Measurements from ENCODE around the gene TBX10. TPM values are rescaled to one million over a fixed set of nuclear protein-coding genes. Genes with fewer than 3 reads are reported as not detected.
A peak's percentile ranks its signal among the peaks of the same experiment; 100 is the strongest.
"Not testable (repeated sequence)": the region's sequence is repeated elsewhere in the genome, so short reads cannot be mapped to it uniquely, and the experiment has no call there.

Gene TBX10
- 10 to 100 TPM in 3 of 4 donors, 1 to 10 TPM in 1; 4.3 to 69.4 (median 27.9) TPM for polyA plus RNA-seq
- long read RNA-seq, donor 1 = 0 reads
- long read RNA-seq, donor 2 = 0 reads
- long read RNA-seq, donor 3 = 0 reads
- long read RNA-seq, donor 4 = 0 reads
- long read RNA-seq, donor 5 = 0 reads
- long read RNA-seq, donor 6 = 0 reads
- long read RNA-seq, donor 7 = 0 reads
- long read RNA-seq, donor 8 = 0 reads
- long read RNA-seq, donor 9 = 0 reads
- long read RNA-seq, donor 10 = 0 reads

- DNase-seq (no peak), FAIRE-seq (no peak)
- Histone ChIP-seq H3K27ac (ENCODE audit: low read depth in 1 of 3, low read length in 2 of 3) (no peak within 1 kb of the TSS), H3K27me3 (ENCODE audit: control insufficient read depth in 3 of 3, insufficient read depth in 3 of 3, low read length in 3 of 3) (no peaks in the 10 kb centered on the region), H3K4me1 (ENCODE audit: control insufficient read depth in 3 of 3, insufficient read depth in 2 of 3, low read depth in 1 of 3, low read length in 2 of 3) (peaks cover 0 to 11% (median 4%) of the 10 kb centered on the region in 3 donors), H3K4me3 (ENCODE audit: low read depth in 1 of 3, low read length in 3 of 3) (no peak within 1 kb of the TSS), H3K9me3 (ENCODE audit: control insufficient read depth in 2 of 2, insufficient read depth in 1 of 2, low read depth in 1 of 2, low read length in 1 of 2) (peaks cover 0 to 7% of the 10 kb centered on the region in 2 donors), H3K36me3 (ENCODE audit: control insufficient read depth in 3 of 3, insufficient read depth in 2 of 3, low read depth in 1 of 3, low read length in 3 of 3) (peaks cover 0 to 23% (median 0%) of the 10 kb centered on the region in 3 donors)
- 81 to 85% (median 84%) methylated on average over 18 of the region's 18 CpGs for WGBS, 3 donors
Observed at GRCh38 chr11:67639438-67639859, at the start of gene TBX10. TSS of gene TBX10 (minus strand) at chr11:67639763. CDS start at chr11:67639472, 291 bp downstream.

GRCh38 chr11:67689178-67689577, 49.6 kb upstream of the TBX10 start:
- Histone ChIP-seq H3K27ac (ENCODE audit: low read depth in 1 of 3, low read length in 2 of 3) (no peak overlapping the region), H3K9me3 (ENCODE audit: control insufficient read depth in 2 of 2, insufficient read depth in 1 of 2, low read depth in 1 of 2, low read length in 1 of 2) (peaks cover 0 to 5% of the 10 kb centered on the region in 2 donors), H3K27me3 (ENCODE audit: control insufficient read depth in 3 of 3, insufficient read depth in 3 of 3, low read length in 3 of 3) (peaks cover 0 to 2% (median 0%) of the 10 kb centered on the region in 3 donors), H3K4me3 (ENCODE audit: low read depth in 1 of 3, low read length in 3 of 3) (no peak overlapping the region), H3K36me3 (ENCODE audit: control insufficient read depth in 3 of 3, insufficient read depth in 2 of 3, low read depth in 1 of 3, low read length in 3 of 3) (no peaks in the 10 kb centered on the region), H3K4me1 (ENCODE audit: control insufficient read depth in 3 of 3, insufficient read depth in 2 of 3, low read depth in 1 of 3, low read length in 2 of 3) (no peaks in the 10 kb centered on the region)
- WGBS, 3 donors = 71 to 83% (median 78%) methylated on average over 4 of the region's 4 CpGs
- no peak for FAIRE-seq
- DNase-seq = no peak

GRCh38 chr11:67687986-67688385, 48.4 kb upstream of the TBX10 start:
- Histone ChIP-seq H3K27me3 (ENCODE audit: control insufficient read depth in 3 of 3, insufficient read depth in 3 of 3, low read length in 3 of 3) (peaks cover 0 to 2% (median 0%) of the 10 kb centered on the region in 3 donors), H3K9me3 (ENCODE audit: control insufficient read depth in 2 of 2, insufficient read depth in 1 of 2, low read depth in 1 of 2, low read length in 1 of 2) (peaks cover 0 to 5% of the 10 kb centered on the region in 2 donors), H3K36me3 (ENCODE audit: control insufficient read depth in 3 of 3, insufficient read depth in 2 of 3, low read depth in 1 of 3, low read length in 3 of 3) (no peaks in the 10 kb centered on the region), H3K27ac (ENCODE audit: low read depth in 1 of 3, low read length in 2 of 3) (no peak overlapping the region), H3K4me1 (ENCODE audit: control insufficient read depth in 3 of 3, insufficient read depth in 2 of 3, low read depth in 1 of 3, low read length in 2 of 3) (no peaks in the 10 kb centered on the region), H3K4me3 (ENCODE audit: low read depth in 1 of 3, low read length in 3 of 3) (no peak overlapping the region)
- DNase-seq = no peak
- FAIRE-seq = no peak
- 84 to 93% (median 88%) methylated on average over 2 of the region's 2 CpGs for WGBS, 3 donors

GRCh38 chr11:67685641-67686332, 46.2 kb upstream of the TBX10 start:
- 43 to 54% (median 52%) methylated on average over 8 of the region's 8 CpGs for WGBS, 3 donors
- H3K27ac ChIP-seq (ENCODE audit: low read depth in 1 of 3, low read length in 2 of 3); H3K36me3 ChIP-seq (ENCODE audit: control insufficient read depth in 3 of 3, insufficient read depth in 2 of 3, low read depth in 1 of 3, low read length in 3 of 3); H3K4me1 ChIP-seq (ENCODE audit: control insufficient read depth in 3 of 3, insufficient read depth in 2 of 3, low read depth in 1 of 3, low read length in 2 of 3); H3K9me3 ChIP-seq (ENCODE audit: control insufficient read depth in 2 of 2, insufficient read depth in 1 of 2, low read depth in 1 of 2, low read length in 1 of 2); H3K4me3 ChIP-seq (ENCODE audit: low read depth in 1 of 3, low read length in 3 of 3); FAIRE-seq; H3K27me3 ChIP-seq (ENCODE audit: control insufficient read depth in 3 of 3, insufficient read depth in 3 of 3, low read length in 3 of 3); DNase-seq: not testable (repeated sequence)

- not testable (repeated sequence) for H3K27me3 ChIP-seq (ENCODE audit: control insufficient read depth in 3 of 3, insufficient read depth in 3 of 3, low read length in 3 of 3); H3K27ac ChIP-seq (ENCODE audit: low read depth in 1 of 3, low read length in 2 of 3); H3K4me1 ChIP-seq (ENCODE audit: control insufficient read depth in 3 of 3, insufficient read depth in 2 of 3, low read depth in 1 of 3, low read length in 2 of 3); H3K4me3 ChIP-seq (ENCODE audit: low read depth in 1 of 3, low read length in 3 of 3); H3K9me3 ChIP-seq (ENCODE audit: control insufficient read depth in 2 of 2, insufficient read depth in 1 of 2, low read depth in 1 of 2, low read length in 1 of 2); H3K36me3 ChIP-seq (ENCODE audit: control insufficient read depth in 3 of 3, insufficient read depth in 2 of 3, low read depth in 1 of 3, low read length in 3 of 3); FAIRE-seq
- 63 to 69% (median 68%) methylated on average over 14 of the region's 14 CpGs for WGBS, 3 donors
- DNase-seq = peak in 1 of 2 donors; percentile 39
Observed at GRCh38 chr11:67682126-67683034, 42.8 kb upstream of the TBX10 start.

- H3K4me3 ChIP-seq (ENCODE audit: low read depth in 1 of 3, low read length in 3 of 3) = no peak overlapping the region
- FAIRE-seq = no peak
- no peaks in the 10 kb centered on the region for H3K4me1 ChIP-seq (ENCODE audit: control insufficient read depth in 3 of 3, insufficient read depth in 2 of 3, low read depth in 1 of 3, low read length in 2 of 3)
- H3K9me3 ChIP-seq (ENCODE audit: control insufficient read depth in 2 of 2, insufficient read depth in 1 of 2, low read depth in 1 of 2, low read length in 1 of 2) = no peaks in the 10 kb centered on the region
- H3K36me3 ChIP-seq (ENCODE audit: control insufficient read depth in 3 of 3, insufficient read depth in 2 of 3, low read depth in 1 of 3, low read length in 3 of 3) = no peaks in the 10 kb centered on the region
- DNase-seq = no peak
- 62 to 69% (median 67%) methylated on average over 3 of the region's 3 CpGs for WGBS, 3 donors
- H3K27me3 ChIP-seq (ENCODE audit: control insufficient read depth in 3 of 3, insufficient read depth in 3 of 3, low read length in 3 of 3) = no peaks in the 10 kb centered on the region
- H3K27ac ChIP-seq (ENCODE audit: low read depth in 1 of 3, low read length in 2 of 3) = no peak overlapping the region
Observed at GRCh38 chr11:67680696-67681470, 41.3 kb upstream of the TBX10 start.

- H3K4me3 ChIP-seq (ENCODE audit: low read depth in 1 of 3, low read length in 3 of 3) = no peak overlapping the region
- DNase-seq (no peak), FAIRE-seq (no peak)
- no peaks in the 10 kb centered on the region for H3K4me1 ChIP-seq (ENCODE audit: control insufficient read depth in 3 of 3, insufficient read depth in 2 of 3, low read depth in 1 of 3, low read length in 2 of 3)
- H3K27ac ChIP-seq (ENCODE audit: low read depth in 1 of 3, low read length in 2 of 3) = no peak overlapping the region
- no peaks in the 10 kb centered on the region for H3K36me3 ChIP-seq (ENCODE audit: control insufficient read depth in 3 of 3, insufficient read depth in 2 of 3, low read depth in 1 of 3, low read length in 3 of 3)
- 69 to 85% (median 73%) methylated on average over 12 of the region's 12 CpGs for WGBS, 3 donors
- no peaks in the 10 kb centered on the region for H3K9me3 ChIP-seq (ENCODE audit: control insufficient read depth in 2 of 2, insufficient read depth in 1 of 2, low read depth in 1 of 2, low read length in 1 of 2)
- no peaks in the 10 kb centered on the region for H3K27me3 ChIP-seq (ENCODE audit: control insufficient read depth in 3 of 3, insufficient read depth in 3 of 3, low read length in 3 of 3)
Observed at GRCh38 chr11:67675058-67675747, 35.6 kb upstream of the TBX10 start.
